HG03135 (cell line): ENCODE data around the gene CAMKK2.
A peak's percentile ranks its signal among the peaks of the same experiment; 100 is the strongest.
"Not testable (repeated sequence)": the region's sequence is repeated elsewhere in the genome, so short reads cannot be mapped to it uniquely, and the experiment has no call there.

Experiments
- ATAC-seq: cut with Tn5 transposase; IDR thresholded peaks from one replicate; pipeline ENCODE4 v1.9.1; 2021; ENCODE audit warnings: mild to moderate bottlenecking, moderate library complexity; ENCODE audit not compliant: unreplicated experiment

The CAMKK2 gene

GRCh38 chr12:121250359-121250758, 46.1 kb downstream of the CAMKK2 start:
- ATAC-seq = no peak

GRCh38 chr12:121248622-121249021, 47.9 kb downstream of the CAMKK2 start:
- ATAC-seq = peak; percentile 59

- ATAC-seq = no peak
Measured at GRCh38 chr12:121246893-121247557, 49.5 kb downstream of the CAMKK2 start.

GRCh38 chr12:121245951-121246350, 50.6 kb downstream of the CAMKK2 start:
- ATAC-seq = no peak

GRCh38 chr12:121245031-121245430, 51.5 kb downstream of the CAMKK2 start:
- ATAC-seq = no peak

- no peak for ATAC-seq
Measured at GRCh38 chr12:121241156-121241970, 55.1 kb downstream of the CAMKK2 start.

- ATAC-seq = no peak
Measured at GRCh38 chr12:121240484-121241101, 55.9 kb downstream of the CAMKK2 start.

- no peak for ATAC-seq
Measured at GRCh38 chr12:121240062-121240420, 56.5 kb downstream of the CAMKK2 start.

- no peak for ATAC-seq
Measured at GRCh38 chr12:121239351-121240061, 57.0 kb downstream of the CAMKK2 start.

- ATAC-seq = no peak
Measured at GRCh38 chr12:121238604-121239350, 57.7 kb downstream of the CAMKK2 start.

- no peak for ATAC-seq
Measured at GRCh38 chr12:121238086-121238485, 58.4 kb downstream of the CAMKK2 start.

- no peak for ATAC-seq
Measured at GRCh38 chr12:121237415-121237814, 59.1 kb downstream of the CAMKK2 start.

- ATAC-seq = no peak
Measured at GRCh38 chr12:121236776-121237175, 59.7 kb downstream of the CAMKK2 start.

GRCh38 chr12:121233628-121234020, 62.9 kb downstream of the CAMKK2 start:
- no peak for ATAC-seq

- no peak for ATAC-seq
Measured at GRCh38 chr12:121232977-121233627, 63.4 kb downstream of the CAMKK2 start.

- ATAC-seq = no peak
Measured at GRCh38 chr12:121232163-121232562, 64.3 kb downstream of the CAMKK2 start.

GRCh38 chr12:121230538-121230907, 66.0 kb downstream of the CAMKK2 start:
- no peak for ATAC-seq

GRCh38 chr12:121229826-121230537, 66.5 kb downstream of the CAMKK2 start:
- ATAC-seq = not testable (repeated sequence)

- no peak for ATAC-seq
Measured at GRCh38 chr12:121228919-121229665, 67.4 kb downstream of the CAMKK2 start.
